Measurements from ENCODE around the gene METTL13. TPM values are rescaled to one million over a fixed set of nuclear protein-coding genes. Genes with fewer than 3 reads are reported as not detected.

METTL13 gene
- total and polyA plus RNA-seq, 4 donors, result 10.4 to 28.4 (median 23.8) TPM

GRCh38 chr1:171833091-171833825, 51.8 kb downstream of the METTL13 start:
- H3K4me3 ChIP-seq, result no peak overlapping the region
- no peaks in the 10 kb centered on the region for H3K4me1 ChIP-seq (ENCODE audit: control insufficient read depth in 5 of 5, insufficient read depth in 5 of 5, low read length in 5 of 5)
- H3K27me3 ChIP-seq (ENCODE audit: control insufficient read depth in 3 of 3, insufficient read depth in 3 of 3, low read length in 2 of 3), result no peaks in the 10 kb centered on the region
- TF ChIP-seq CTCF (IDR thresholded peaks at IDR 0.05; ENCODE audit: control extremely low read depth, extremely low read depth), result no peak
- no peak overlapping the region for H3K9ac ChIP-seq (ENCODE audit: insufficient read depth in 1 of 2, low read length in 2 of 2)
- WGBS, 2 donors, result 64 to 91% methylated on average over 4 of the region's 4 CpGs
- no peaks in the 10 kb centered on the region for H3K36me3 ChIP-seq (ENCODE audit: control insufficient read depth in 4 of 4, insufficient read depth in 4 of 4, low read length in 4 of 4)
- no peak overlapping the region for H3K27ac ChIP-seq (ENCODE audit: low read depth in 1 of 2, low read length in 1 of 2)
- no peak for DNase-seq
- H3K9me3 ChIP-seq (ENCODE audit: control insufficient read depth in 4 of 4, insufficient read depth in 3 of 4, low read length in 3 of 4), result no peaks in the 10 kb centered on the region
- no peak for ATAC-seq (ENCODE audit: insufficient read depth, low FRiP score)

GRCh38 chr1:171834821-171835220, 53.4 kb downstream of the METTL13 start:
- no peak for ATAC-seq (ENCODE audit: insufficient read depth, low FRiP score)
- no peak for DNase-seq
- Histone ChIP-seq H3K9ac (ENCODE audit: insufficient read depth in 1 of 2, low read length in 2 of 2) (no peak overlapping the region), H3K27ac (ENCODE audit: low read depth in 1 of 2, low read length in 1 of 2) (no peak overlapping the region), H3K4me3 (no peak overlapping the region), H3K9me3 (ENCODE audit: control insufficient read depth in 4 of 4, insufficient read depth in 3 of 4, low read length in 3 of 4) (no peaks in the 10 kb centered on the region), H3K27me3 (ENCODE audit: control insufficient read depth in 3 of 3, insufficient read depth in 3 of 3, low read length in 2 of 3) (peaks cover 0 to 3% (median 0%) of the 10 kb centered on the region in 3 donors), H3K36me3 (ENCODE audit: control insufficient read depth in 4 of 4, insufficient read depth in 4 of 4, low read length in 4 of 4) (no peaks in the 10 kb centered on the region), H3K4me1 (ENCODE audit: control insufficient read depth in 5 of 5, insufficient read depth in 5 of 5, low read length in 5 of 5) (no peaks in the 10 kb centered on the region)
- no peak for TF ChIP-seq CTCF (IDR thresholded peaks at IDR 0.05; ENCODE audit: control extremely low read depth, extremely low read depth)
- 96 to 97% methylated on average over 2 of the region's 2 CpGs for WGBS, 2 donors

- no peaks in the 10 kb centered on the region for H3K36me3 ChIP-seq (ENCODE audit: control insufficient read depth in 4 of 4, insufficient read depth in 4 of 4, low read length in 4 of 4)
- H3K27ac ChIP-seq (ENCODE audit: low read depth in 1 of 2, low read length in 1 of 2), result no peak overlapping the region
- peaks cover 0 to 3% (median 0%) of the 10 kb centered on the region in 3 donors for H3K27me3 ChIP-seq (ENCODE audit: control insufficient read depth in 3 of 3, insufficient read depth in 3 of 3, low read length in 2 of 3)
- TF ChIP-seq CTCF (IDR thresholded peaks at IDR 0.05; ENCODE audit: control extremely low read depth, extremely low read depth), result no peak
- ATAC-seq (ENCODE audit: insufficient read depth, low FRiP score), result no peak
- DNase-seq, result no peak
- H3K4me1 ChIP-seq (ENCODE audit: control insufficient read depth in 5 of 5, insufficient read depth in 5 of 5, low read length in 5 of 5), result no peaks in the 10 kb centered on the region
- no peak overlapping the region for H3K4me3 ChIP-seq
- no peak overlapping the region for H3K9ac ChIP-seq (ENCODE audit: insufficient read depth in 1 of 2, low read length in 2 of 2)
- no peaks in the 10 kb centered on the region for H3K9me3 ChIP-seq (ENCODE audit: control insufficient read depth in 4 of 4, insufficient read depth in 3 of 4, low read length in 3 of 4)
Observed at GRCh38 chr1:171835891-171836290, 54.4 kb downstream of the METTL13 start.
